Measurements from ENCODE around the gene HTR6. TPM values are rescaled to one million over a fixed set of nuclear protein-coding genes. Genes with fewer than 3 reads are reported as not detected.

The HTR6 gene
- not detected in 2 replicates for total RNA-seq

GRCh38 chr1:19664453-19665185 is at the start of gene HTR6:
Gene HTR6 (plus strand): TSS chr1:19664875. CDS start chr1:19665754, 879 bp downstream.

GRCh38 chr1:19643602-19644394 is 20.9 kb upstream of the HTR6 start, which contains the start of gene NBL1:
Gene NBL1 (plus strand): TSS chr1:19644311. CDS start chr1:19655031, 10,720 bp downstream.

Other genes with a start within 250 kb of the HTR6 start
- 121 and 145 TPM in 2 replicates for gene CAPZB, start 179.3 kb upstream of the HTR6 start, total RNA-seq
- gene NBL1, start 20.6 kb upstream of the HTR6 start, total RNA-seq = 176 and 224 TPM in 2 replicates
- gene TMCO4, start 135.0 kb downstream of the HTR6 start, total RNA-seq = 11.7 and 13.2 TPM in 2 replicates
- gene RNF186, start 150.4 kb downstream of the HTR6 start, total RNA-seq = not detected in 2 replicates
- 4.1 and 7.0 TPM in 2 replicates for gene OTUD3, start 217.5 kb downstream of the HTR6 start, total RNA-seq

All from smooth muscle cell of bladder (primary cell).